Heart left ventricle (tissue), 16 donors: ENCODE data around the gene EZH1. TPM values are rescaled to one million over a fixed set of nuclear protein-coding genes. Genes with fewer than 3 reads are reported as not detected.

Experiments used
- ATAC-seq, 4 donors: fragments of 200-7000 bp; cut with Tn5 transposase; one replicate each; pipeline ENCODE4 v1.9.1; 2020 to 2022; ENCODE audit warnings: moderate library complexity in 4 of 4, mild to moderate bottlenecking in 3 of 4, moderate number of reproducible peaks in 1 of 4
- DNase-seq, 5 donors: peaks; one replicate each; pipeline ENCODE4 v3.0.0-alpha.2; 2020
- H3K27ac ChIP-seq, 12 donors: fragments of 200-600 bp; sonication (generic) in 4 of 12; one replicate each; pipeline versions ENCODE4 v1.5.0 to v1.8.0; 2016 to 2022; ENCODE audit warnings: mild to moderate bottlenecking in 2 of 12
- H3K27me3 ChIP-seq, 9 donors: fragments of 200-600 bp; sonication (generic) in 2 of 9; one replicate each; pipeline versions ENCODE4 v1.5.1 to v1.8.0; 2016 to 2022; ENCODE audit warnings: mild to moderate bottlenecking in 3 of 9
- H3K36me3 ChIP-seq, 9 donors: fragments of 200-600 bp; sonication (generic) in 2 of 9; one replicate each; pipeline versions ENCODE4 v1.5.0 to v1.8.0; 2018 to 2022; ENCODE audit warnings: mild to moderate bottlenecking in 2 of 9
- H3K4me1 ChIP-seq, 12 donors: fragments of 200-600 bp; sonication (generic) in 4 of 12; one replicate each; pipeline versions ENCODE4 v1.5.0 to v1.8.0; 2016 to 2022; ENCODE audit warnings: mild to moderate bottlenecking in 3 of 12
- H3K4me3 ChIP-seq, 12 donors: fragments of 200-600 bp; sonication (generic) in 4 of 12; one replicate each; pipeline versions ENCODE4 v1.5.0 to v1.8.0; 2017 to 2022; ENCODE audit warnings: mild to moderate bottlenecking in 9 of 12, moderate library complexity in 4 of 12
- H3K9me3 ChIP-seq, 12 donors: fragments of 200-600 bp; sonication (generic) in 4 of 12; one replicate each; pipeline versions ENCODE4 v1.5.0 to v1.8.0; 2016 to 2022; ENCODE audit warnings: mild to moderate bottlenecking in 1 of 12
- CTCF ChIP-seq, 12 donors: fragments of 200-600 bp; sonication (generic) in 4 of 12; IDR thresholded peaks; one replicate each; pipeline versions ENCODE4 v1.5.0 to v1.8.0; 2018 to 2022; ENCODE audit warnings: antibody characterized with exemption in 12 of 12, mild to moderate bottlenecking in 5 of 12
- POLR2A ChIP-seq, 2 donors: fragments of 450-650 bp; IDR thresholded peaks; one replicate each; pipeline ENCODE4 v1.6.1; 2017; ENCODE audit warnings: antibody characterized with exemption in 2 of 2, mild to moderate bottlenecking in 2 of 2, moderate library complexity in 2 of 2
- WGBS, 4 donors: extraction: QIAGEN DNeasy Blood & Tissue Kit in 2 of 4; methylation state at CpG; one replicate each; pipeline versions ENCODE4 v1.1.5 to v1.1.7; 2013 to 2018; 5-methylcytosine and 5-hydroxymethylcytosine counted together
- intact Hi-C, 10 donors: fragments of 100-400 bp; cut with DNase I; formaldehyde crosslinking; loops; one replicate each; pipeline versions ENCODE4 v1.11.1 to v1.14.2; 2022
- polyA plus RNA-seq, 2 donors: library from polyadenylated mRNA; stranded (reverse); fragments of 200-250 nt; gene quantifications; one replicate each; pipeline ENCODE4 v1.2.3, GENCODE V29; 2013
- total RNA-seq, 9 donors: library from RNA; depleted of rRNA in 2 of 9; stranded (reverse); fragments of >200 nt in 2 of 9; fragmentation: NEBNext Ultra II Directional in 3 of 9; extraction: Animal tissue kit (Norgen Biotek cat#: 25700) in 3 of 9; gene quantifications; one replicate each; pipeline versions ENCODE4 v1.1.0 to v1.2.4, GENCODE V29; 2016 to 2023
- donor health status: ischemic (EF 13 %, LVEDD 7.1; RV severe dilation, severe dysfunction).
- donor health status: healthy with polysubstance abuse.
- donor health status: DM: no; HTN: yes; CAD: no.
- donor health status: DM: no; HTN: no; CAD: no.
- donor health status: ischemic (EF 25% LVEDD 6.9; RV normal size, moderate dysfunction).
- donor health status: ischemic (EF 25% LVEDD 5.7; RV mildly dilated, moderate dysfunction).
- donor health status: healthy.
- donor health status: DM: yes; HTN: yes; CAD: no.
- donor health status: ischemic (EF 35%, LVEDD 5.7; RV mildly dilated, moderate dysfunction).
- donor health status: nonischemic (EF 11% LVEDD 7.7; RV severe dilation, severe dysfunction).
- donor health status: DM: yes; HTN: yes; CAD: no.
- donor health status: PGD.
- donor health status: ischemic (EF 29% LVEDD 5.4; RV normal size, mild dysfunction).
- donor health status: nonischemic (EF 23%, LVEDD 6.1; RV moderate dilation, normal function).

The EZH1 gene
- total and polyA plus RNA-seq, 11 donors: 18.8 to 50.2 (median 40.7) TPM

- no peaks in the 10 kb centered on the region for H3K9me3 ChIP-seq
- no peak within 1 kb of the TSS for H3K27ac ChIP-seq
- intact Hi-C loops: loop anchor here in 1 of 10 donors (10.0 kb wide), 1 partner anchor 45 kb away; the partner anchor contains the start of gene BECN1
- TF ChIP-seq POLR2A (IDR thresholded peaks at IDR 0.05) (no peak), CTCF (IDR thresholded peaks at IDR 0.05) (no peak)
- H3K4me3 ChIP-seq: peak within 1 kb of the TSS; percentile 16 to 53 (median 36)
- 5 to 13% (median 7%) methylated on average over 28 to 65 of the region's 65 CpGs for WGBS, 4 donors
- peaks cover 0 to 30% (median 12%) of the 10 kb centered on the region in 12 donors for H3K4me1 ChIP-seq
- peaks cover 23 to 55% (median 46%) of the 10 kb centered on the region in 9 donors for H3K27me3 ChIP-seq
- ATAC-seq (peak in 2 of 4 donors; percentile 39 to 51), DNase-seq (no peak)
- H3K36me3 ChIP-seq: peaks cover 0 to 46% (median 44%) of the 10 kb centered on the region in 9 donors
These were observed 35.4 kb upstream of the EZH1 start, which contains the start of gene WNK4 for GRCh38 chr17:42779936-42780850. Gene WNK4, plus strand, starts transcription at chr17:42780610. Its CDS starts 89 bp downstream, at chr17:42780699.

GRCh38 chr17:42779304-42779935 is 34.6 kb upstream of the EZH1 start:
- WGBS, 4 donors: 67 to 81% (median 73%) methylated on average over 3 of the region's 3 CpGs
- Histone ChIP-seq H3K9me3 (no peaks in the 10 kb centered on the region), H3K4me3 (no peak overlapping the region), H3K27me3 (peaks cover 20 to 48% (median 40%) of the 10 kb centered on the region in 9 donors), H3K27ac (no peak overlapping the region), H3K36me3 (peaks cover 0 to 53% (median 45%) of the 10 kb centered on the region in 9 donors), H3K4me1 (peaks cover 0 to 27% (median 10%) of the 10 kb centered on the region in 12 donors)
- no peak for DNase-seq
- peak in 1 of 4 donors; percentile 6 for ATAC-seq
- TF ChIP-seq CTCF (IDR thresholded peaks at IDR 0.05) (no peak), POLR2A (IDR thresholded peaks at IDR 0.05) (no peak)
- intact Hi-C loops: loop anchor here in 1 of 10 donors (10.0 kb wide), 1 partner anchor 45 kb away; the partner anchor contains the start of gene BECN1

DNA sequence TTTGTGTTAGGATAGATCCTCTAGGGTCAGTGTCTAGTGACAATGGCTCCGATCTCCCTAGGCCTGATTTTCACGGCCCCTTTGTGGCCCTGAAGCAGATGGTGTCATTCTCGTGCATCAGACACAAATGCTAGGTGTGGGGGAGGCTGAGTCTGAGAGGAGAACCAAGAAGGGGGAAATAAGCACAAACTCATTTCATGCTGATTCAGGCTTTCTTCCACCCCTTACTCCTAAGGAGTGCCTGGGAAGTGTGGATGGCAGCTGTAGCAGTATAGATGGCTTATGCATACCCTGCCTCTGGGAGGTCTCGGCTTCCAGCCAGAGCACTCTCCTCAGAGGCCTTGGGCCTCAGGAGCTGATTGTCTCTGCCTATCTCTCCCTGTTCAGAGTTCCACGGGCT is 33.7 kb upstream of the EZH1 start:
- Histone ChIP-seq H3K9me3 (no peaks in the 10 kb centered on the region), H3K4me3 (no peak overlapping the region), H3K36me3 (peaks cover 0 to 53% (median 45%) of the 10 kb centered on the region in 9 donors), H3K27me3 (peaks cover 15 to 40% (median 31%) of the 10 kb centered on the region in 9 donors), H3K4me1 (peaks cover 0 to 27% (median 15%) of the 10 kb centered on the region in 12 donors), H3K27ac (no peak overlapping the region)
- ATAC-seq (no peak), DNase-seq (no peak)
- WGBS, 4 donors: 92 to 96% (median 93%) methylated on average over 5 of the region's 5 CpGs
- TF ChIP-seq CTCF (IDR thresholded peaks at IDR 0.05): no peak
- TF ChIP-seq POLR2A (IDR thresholded peaks at IDR 0.05): no peak
- intact Hi-C loops: loop anchor here in 1 of 10 donors (10.0 kb wide), 1 partner anchor 46 kb away; the partner anchor contains the start of gene BECN1
